HCT116 (cell line): Measurements from ENCODE around the gene CHD1L. TPM values are rescaled to one million over a fixed set of nuclear protein-coding genes. Genes with fewer than 3 reads are reported as not detected.
"Not testable (repeated sequence)": the region's sequence is repeated elsewhere in the genome, so short reads cannot be mapped to it uniquely, and the experiment has no call there.

Source experiments
- ATAC-seq: fragments of 200-7000 bp; cut with Tn5 transposase; 2 replicates; pipeline ENCODE4 v1.9.1; 2020; ENCODE audit warnings: mild to moderate bottlenecking, moderate library complexity
- BruUV-seq: library from RNA; stranded (reverse); fragments of 400-500 nt; replicated peaks from 2 replicates; lab custom pipeline; 2021; lab: Mats Ljungman, UMichigan
- CTCF ChIA-PET: fragments of 300-600 bp; sonication (Branson Sonifier 250); formaldehyde crosslinking; loops from one replicate; lab custom pipeline; 2021; ENCODE audit warnings: antibody characterized with exemption; lab: Charles Lee
- POLR2A ChIA-PET: fragments of 300-600, 350-600 bp; sonication (Branson Sonifier 250); formaldehyde crosslinking; loops from one replicate; lab custom pipeline; 2021; ENCODE audit warnings: antibody characterized with exemption; lab: Charles Lee
- RAD21 ChIA-PET, 2 experiments: fragments of 300-600 bp; sonication (Branson Sonifier 250); formaldehyde crosslinking; loops; one replicate each; lab custom pipeline; 2023; ENCODE audit warnings: low total read pairs in 2 of 2; ENCODE audit not compliant: uncharacterized antibody in 2 of 2, unreplicated experiment in 2 of 2, low non-redundant PET in 1 of 2; lab: Charles Lee
- DNase-seq: peaks from one replicate; pipeline ENCODE4 v3.0.0-alpha.2; 2010; ENCODE audit warnings: low read depth, low spot score
- H2AFZ ChIP-seq: fragments of 200-600 bp; shearing (Covaris generic), sonication (generic); 2 replicates; pipeline ENCODE4 v1.6.1; 2017; ENCODE audit warnings: low read depth, mixed run types, mixed read lengths, antibody characterized with exemption, low read length; ENCODE audit not compliant: poor library complexity, severe bottlenecking
- H3K27ac ChIP-seq: 2 replicates; pipeline ENCODE4 v1.5.1; 2012; ENCODE audit warnings: low read depth, low read length
- H3K27me3 ChIP-seq: fragments of 200-600 bp; sonication (generic); 2 replicates; pipeline ENCODE4 v1.6.1; 2016; ENCODE audit warnings: mixed run types, low read length, mixed read lengths; ENCODE audit not compliant: insufficient read depth
- H3K36me3 ChIP-seq, 2 experiments: fragments of 200-500 bp in 1 of 2; fragments of 200-600 bp in 1 of 2; sonication (Bioruptor generic) in 1 of 2; sonication (generic) in 1 of 2; 2 replicates each; pipeline versions ENCODE4 v1.5.1 to v1.6.1; 2014 to 2016; ENCODE audit warnings: low read length in 2 of 2, inconsistent platforms in 1 of 2, mixed read lengths in 1 of 2, mixed run types in 1 of 2; ENCODE audit not compliant: insufficient read depth in 2 of 2, control insufficient read depth in 1 of 2
- H3K4me1 ChIP-seq, 2 experiments: fragments of 200-600 bp in 1 of 2; sonication (generic) in 1 of 2; 2 replicates each; pipeline versions ENCODE4 v1.5.1 to v1.6.1; 2012 to 2017; ENCODE audit warnings: low read length in 2 of 2, inconsistent platforms in 1 of 2, mild to moderate bottlenecking in 1 of 2, mixed read lengths in 1 of 2, mixed run types in 1 of 2, moderate library complexity in 1 of 2; ENCODE audit not compliant: insufficient read depth in 2 of 2, control insufficient read depth in 1 of 2
- H3K4me2 ChIP-seq: fragments of 200-600 bp; sonication (generic); 2 replicates; pipeline ENCODE4 v1.6.1; 2017; ENCODE audit warnings: mixed run types, low read length, mixed read lengths
- H3K4me3 ChIP-seq, 2 experiments: fragments of 200-600 bp in 1 of 2; sonication (generic) in 1 of 2; replicated peaks in 1 of 2; 2 replicates each; pipeline ENCODE4 v1.5.1; 2011 to 2016; ENCODE audit warnings: low read length in 2 of 2, control low read depth in 1 of 2, low read depth in 1 of 2, mild to moderate bottlenecking in 1 of 2, mixed read lengths in 1 of 2, mixed run types in 1 of 2
- H3K79me2 ChIP-seq: fragments of 200-600 bp; sonication (generic); 2 replicates; pipeline ENCODE4 v1.6.1; 2017; ENCODE audit warnings: mild to moderate bottlenecking, mixed run types, low read length, moderate library complexity, mixed read lengths; ENCODE audit not compliant: insufficient read depth
- H3K9ac ChIP-seq: fragments of 200-600 bp; sonication (generic); 2 replicates; pipeline ENCODE4 v1.6.1; 2016; ENCODE audit warnings: low read length, mixed read lengths
- H3K9me2 ChIP-seq: fragments of 200-600 bp; sonication (generic), shearing (Covaris generic); 2 replicates; pipeline ENCODE4 v1.6.1; 2017; ENCODE audit warnings: mixed run types, mild to moderate bottlenecking, moderate library complexity; ENCODE audit not compliant: insufficient read depth
- H3K9me3 ChIP-seq, 2 experiments: fragments of 200-500 bp in 1 of 2; fragments of 200-600 bp in 1 of 2; sonication (Bioruptor generic) in 1 of 2; sonication (generic) in 1 of 2; 2 replicates each; pipeline ENCODE4 v1.6.1; 2014 to 2017; ENCODE audit warnings: low read length in 2 of 2, mixed read lengths in 2 of 2, inconsistent platforms in 1 of 2, low read depth in 1 of 2, mild to moderate bottlenecking in 1 of 2, mixed run types in 1 of 2, moderate library complexity in 1 of 2; ENCODE audit not compliant: control insufficient read depth in 1 of 2, insufficient read depth in 1 of 2
- H4K20me1 ChIP-seq: fragments of 200-600 bp; sonication (generic), shearing (Covaris generic); 2 replicates; pipeline ENCODE4 v1.6.1; 2017; ENCODE audit warnings: mixed run types, mild to moderate bottlenecking, moderate library complexity; ENCODE audit not compliant: insufficient read depth
- CBX3 ChIP-seq: IDR thresholded peaks from 2 replicates; pipeline ENCODE4 v1.6.1; 2012; ENCODE audit warnings: low read depth
- CEBPB ChIP-seq: IDR thresholded peaks from 2 replicates; pipeline ENCODE4 v1.6.1; 2012; ENCODE audit warnings: low read depth
- POLR2A ChIP-seq: IDR thresholded peaks from 2 replicates; pipeline ENCODE4 v1.7.0; 2011; ENCODE audit warnings: borderline replicate concordance; ENCODE audit not compliant: insufficient read depth, insufficient read length; ENCODE audit errors: extremely low read depth
- RAD21 ChIP-seq: IDR thresholded peaks from 2 replicates; pipeline ENCODE4 v1.6.1; 2012; ENCODE audit warnings: low read depth, mild to moderate bottlenecking
- intact Hi-C: fragments of 100-400 bp; cut with micrococcal nuclease; formaldehyde crosslinking; loops from 2 replicates; pipeline ENCODE4 v1.10.0; 2022
- total RNA-seq: library from RNA; stranded (reverse); gene quantifications from one replicate; pipeline ENCODE4 v1.2.1, GENCODE V29; 2021; ENCODE audit not compliant: unreplicated experiment
- TF ChIP-seq, protein P1 (sequence below): IDR thresholded peaks from 2 replicates; pipeline ENCODE4 v1.6.1; 2012
- TF ChIP-seq, protein P2 (sequence below), 3 experiments: fragments of 200-600 bp in 1 of 3; sonication (generic) in 1 of 3; IDR thresholded peaks in 2 of 3; conservative IDR thresholded peaks in 1 of 3; 2 replicates each; pipeline ENCODE4 v1.5.1; 2012 to 2017; ENCODE audit warnings: low read depth in 2 of 3, low read length in 2 of 3, antibody characterized with exemption in 1 of 3, borderline replicate concordance in 1 of 3, control low read depth in 1 of 3, mild to moderate bottlenecking in 1 of 3, mixed read lengths in 1 of 3, mixed run types in 1 of 3, moderate library complexity in 1 of 3; ENCODE audit not compliant: insufficient read depth in 1 of 3

Gene CHD1L
- total RNA-seq, 1 experiment from 2014 or later: 52.0 TPM

DNA sequence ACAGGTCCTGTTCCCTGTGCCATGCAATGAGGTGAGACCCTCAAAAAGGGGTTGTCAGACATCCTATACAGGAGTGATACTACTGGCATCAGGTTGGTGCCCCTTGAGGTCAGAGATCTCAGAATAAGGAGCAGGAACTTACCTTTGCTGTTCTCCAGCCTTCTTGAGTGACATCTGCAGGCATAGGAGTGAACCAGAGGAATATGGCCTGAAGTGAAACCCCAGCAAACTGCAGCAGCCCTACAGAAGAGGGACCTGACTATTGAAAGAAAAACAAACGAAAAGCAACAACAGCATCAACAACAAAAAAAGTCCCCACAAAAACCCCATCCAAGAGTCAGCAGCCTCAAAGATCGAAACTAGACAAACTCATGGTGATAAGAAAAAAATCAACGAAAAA, 74.5 kb downstream of the CHD1L start:
- RAD21 ChIA-PET: no interaction called here
- Histone ChIP-seq H3K4me1 (no peaks in the 10 kb centered on the region), H3K27ac (no peak overlapping the region), H3K9me3 (no peaks in the 10 kb centered on the region), H4K20me1 (no peaks in the 10 kb centered on the region), H3K79me2 (no peaks in the 10 kb centered on the region), H3K9ac (no peak overlapping the region), H3K4me2 (no peak overlapping the region), H3K27me3 (no peaks in the 10 kb centered on the region), H3K9me2 (no peaks in the 10 kb centered on the region), H2AFZ (no peak overlapping the region), H3K36me3 (no peaks in the 10 kb centered on the region), H3K4me3 (no peak overlapping the region)
- TF ChIP-seq CEBPB: no peak
- TF ChIP-seq, protein P1, sequence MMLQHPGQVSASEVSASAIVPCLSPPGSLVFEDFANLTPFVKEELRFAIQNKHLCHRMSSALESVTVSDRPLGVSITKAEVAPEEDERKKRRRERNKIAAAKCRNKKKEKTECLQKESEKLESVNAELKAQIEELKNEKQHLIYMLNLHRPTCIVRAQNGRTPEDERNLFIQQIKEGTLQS: no peak
- no peak for TF ChIP-seq RAD21
- TF ChIP-seq CBX3: no peak
- no peak for TF ChIP-seq POLR2A
- TF ChIP-seq, protein P2, sequence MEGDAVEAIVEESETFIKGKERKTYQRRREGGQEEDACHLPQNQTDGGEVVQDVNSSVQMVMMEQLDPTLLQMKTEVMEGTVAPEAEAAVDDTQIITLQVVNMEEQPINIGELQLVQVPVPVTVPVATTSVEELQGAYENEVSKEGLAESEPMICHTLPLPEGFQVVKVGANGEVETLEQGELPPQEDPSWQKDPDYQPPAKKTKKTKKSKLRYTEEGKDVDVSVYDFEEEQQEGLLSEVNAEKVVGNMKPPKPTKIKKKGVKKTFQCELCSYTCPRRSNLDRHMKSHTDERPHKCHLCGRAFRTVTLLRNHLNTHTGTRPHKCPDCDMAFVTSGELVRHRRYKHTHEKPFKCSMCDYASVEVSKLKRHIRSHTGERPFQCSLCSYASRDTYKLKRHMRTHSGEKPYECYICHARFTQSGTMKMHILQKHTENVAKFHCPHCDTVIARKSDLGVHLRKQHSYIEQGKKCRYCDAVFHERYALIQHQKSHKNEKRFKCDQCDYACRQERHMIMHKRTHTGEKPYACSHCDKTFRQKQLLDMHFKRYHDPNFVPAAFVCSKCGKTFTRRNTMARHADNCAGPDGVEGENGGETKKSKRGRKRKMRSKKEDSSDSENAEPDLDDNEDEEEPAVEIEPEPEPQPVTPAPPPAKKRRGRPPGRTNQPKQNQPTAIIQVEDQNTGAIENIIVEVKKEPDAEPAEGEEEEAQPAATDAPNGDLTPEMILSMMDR (IDR thresholded peaks at IDR 0.05 in 2 of 3, conservative IDR thresholded peaks at IDR 0.05 in 1 of 3; ENCODE audit: borderline replicate concordance in 1 of 3, insufficient read depth in 1 of 3, low read depth in 2 of 3, low read length in 2 of 3): no peak
- ATAC-seq (no peak), DNase-seq (no peak)
- POLR2A ChIA-PET: no interaction called here
- BruUV-seq: no TSS peak
- CTCF ChIA-PET: no interaction called here
- intact Hi-C loops: no loop called here

- H3K9ac ChIP-seq, RAD21 ChIA-PET, H3K4me1 ChIP-seq, H3K4me2 ChIP-seq, H4K20me1 ChIP-seq, intact Hi-C loops, H3K27ac ChIP-seq, H3K9me2 ChIP-seq, H3K27me3 ChIP-seq, H3K79me2 ChIP-seq, H3K36me3 ChIP-seq, H3K9me3 ChIP-seq, BruUV-seq, H3K4me3 ChIP-seq, ATAC-seq, H2AFZ ChIP-seq, DNase-seq, CTCF ChIA-PET, POLR2A ChIA-PET: not testable (repeated sequence)
Observed at GRCh38 chr1:147326933-147327687, 84.6 kb downstream of the CHD1L start.
